Measurements from ENCODE around the gene FAM156B.
"Not testable (repeated sequence)": the region's sequence is repeated elsewhere in the genome, so short reads cannot be mapped to it uniquely, and the experiment has no call there.

Gene FAM156B

GRCh38 chrX:52896855-52897709 lies at the start of gene FAM156B:
FAM156B (plus strand) TSS chrX:52897330; CDS start chrX:52907226, 9,896 bp downstream.
- not testable (repeated sequence) for H3K27ac ChIP-seq

GRCh38 chrX:52852110-52852860 lies 44.8 kb upstream of the FAM156B start:
- H3K27ac ChIP-seq = no peak overlapping the region
- no peak for TF ChIP-seq CTCF (conservative IDR thresholded peaks at IDR 0.05)

GRCh38 chrX:52856991-52857525 lies 40.1 kb upstream of the FAM156B start:
- H3K27ac ChIP-seq = not testable (repeated sequence)

GRCh38 chrX:52865343-52865998 lies 31.7 kb upstream of the FAM156B start:
- H3K27ac ChIP-seq = no peak overlapping the region
- TF ChIP-seq CTCF (conservative IDR thresholded peaks at IDR 0.05) = no peak

- TF ChIP-seq CTCF (conservative IDR thresholded peaks at IDR 0.05) = no peak
- no peak within 1 kb of the TSS for H3K27ac ChIP-seq
Observed at GRCh38 chrX:52867610-52868348, 29.4 kb upstream of the FAM156B start, which contains the start of gene XAGE3. XAGE3 (minus strand) TSS chrX:52868083; CDS start chrX:52867133, 950 bp downstream.

- no peak overlapping the region for H3K27ac ChIP-seq
- TF ChIP-seq CTCF (conservative IDR thresholded peaks at IDR 0.05) = no peak
Observed at GRCh38 chrX:52870046-52870445, 27.1 kb upstream of the FAM156B start.

- not testable (repeated sequence) for H3K27ac ChIP-seq
Observed at GRCh38 chrX:52873825-52874224, 23.3 kb upstream of the FAM156B start.

GRCh38 chrX:52874661-52875060 lies 22.5 kb upstream of the FAM156B start:
- H3K27ac ChIP-seq = no peak overlapping the region
- no peak for TF ChIP-seq CTCF (conservative IDR thresholded peaks at IDR 0.05)

- H3K27ac ChIP-seq = not testable (repeated sequence)
Observed at GRCh38 chrX:52875436-52875835, 21.7 kb upstream of the FAM156B start.

- not testable (repeated sequence) for H3K27ac ChIP-seq
Observed at GRCh38 chrX:52876386-52876785, 20.7 kb upstream of the FAM156B start.

- H3K27ac ChIP-seq = not testable (repeated sequence)
Observed at GRCh38 chrX:52887459-52887858, 9.7 kb upstream of the FAM156B start.

GRCh38 chrX:52888090-52888489 lies 9.0 kb upstream of the FAM156B start:
- not testable (repeated sequence) for H3K27ac ChIP-seq

- H3K27ac ChIP-seq = not testable (repeated sequence)
Observed at GRCh38 chrX:52896438-52896837, 692 bp upstream of the FAM156B start.
